ENCODE data around the gene SAG. TPM values are rescaled to one million over a fixed set of nuclear protein-coding genes. Genes with fewer than 3 reads are reported as not detected.

Gene SAG
- total and polyA plus RNA-seq, 7 donors = not detected

GRCh38 chr2:233351423-233351822 lies 43.8 kb downstream of the SAG start:
- Histone ChIP-seq H3K9me3 (no peaks in the 10 kb centered on the region), H3K27me3 (no peaks in the 10 kb centered on the region), H3K4me3 (no peak overlapping the region), H3K4me1 (peaks cover 0 to 23% (median 19%) of the 10 kb centered on the region in 4 donors), H3K27ac (no peak overlapping the region), H3K36me3 (no peaks in the 10 kb centered on the region)
- 76 to 87% methylated on average over 7 of the region's 7 CpGs for WGBS, 2 donors
- DNase-seq = no peak
- intact Hi-C loops (cut with DNase I) = loop anchor here (10.0 kb wide), 1 partner anchor 97 kb away; the partner anchor contains the start of gene ATG16L1
- TF ChIP-seq EP300 (IDR thresholded peaks at IDR 0.05) = no peak
- TF ChIP-seq, protein P1, sequence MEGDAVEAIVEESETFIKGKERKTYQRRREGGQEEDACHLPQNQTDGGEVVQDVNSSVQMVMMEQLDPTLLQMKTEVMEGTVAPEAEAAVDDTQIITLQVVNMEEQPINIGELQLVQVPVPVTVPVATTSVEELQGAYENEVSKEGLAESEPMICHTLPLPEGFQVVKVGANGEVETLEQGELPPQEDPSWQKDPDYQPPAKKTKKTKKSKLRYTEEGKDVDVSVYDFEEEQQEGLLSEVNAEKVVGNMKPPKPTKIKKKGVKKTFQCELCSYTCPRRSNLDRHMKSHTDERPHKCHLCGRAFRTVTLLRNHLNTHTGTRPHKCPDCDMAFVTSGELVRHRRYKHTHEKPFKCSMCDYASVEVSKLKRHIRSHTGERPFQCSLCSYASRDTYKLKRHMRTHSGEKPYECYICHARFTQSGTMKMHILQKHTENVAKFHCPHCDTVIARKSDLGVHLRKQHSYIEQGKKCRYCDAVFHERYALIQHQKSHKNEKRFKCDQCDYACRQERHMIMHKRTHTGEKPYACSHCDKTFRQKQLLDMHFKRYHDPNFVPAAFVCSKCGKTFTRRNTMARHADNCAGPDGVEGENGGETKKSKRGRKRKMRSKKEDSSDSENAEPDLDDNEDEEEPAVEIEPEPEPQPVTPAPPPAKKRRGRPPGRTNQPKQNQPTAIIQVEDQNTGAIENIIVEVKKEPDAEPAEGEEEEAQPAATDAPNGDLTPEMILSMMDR (IDR thresholded peaks at IDR 0.05) = no peak
- no peak for TF ChIP-seq POLR2A (IDR thresholded peaks at IDR 0.05)
- no peak for TF ChIP-seq POLR2AphosphoS5 (IDR thresholded peaks at IDR 0.05)

DNA sequence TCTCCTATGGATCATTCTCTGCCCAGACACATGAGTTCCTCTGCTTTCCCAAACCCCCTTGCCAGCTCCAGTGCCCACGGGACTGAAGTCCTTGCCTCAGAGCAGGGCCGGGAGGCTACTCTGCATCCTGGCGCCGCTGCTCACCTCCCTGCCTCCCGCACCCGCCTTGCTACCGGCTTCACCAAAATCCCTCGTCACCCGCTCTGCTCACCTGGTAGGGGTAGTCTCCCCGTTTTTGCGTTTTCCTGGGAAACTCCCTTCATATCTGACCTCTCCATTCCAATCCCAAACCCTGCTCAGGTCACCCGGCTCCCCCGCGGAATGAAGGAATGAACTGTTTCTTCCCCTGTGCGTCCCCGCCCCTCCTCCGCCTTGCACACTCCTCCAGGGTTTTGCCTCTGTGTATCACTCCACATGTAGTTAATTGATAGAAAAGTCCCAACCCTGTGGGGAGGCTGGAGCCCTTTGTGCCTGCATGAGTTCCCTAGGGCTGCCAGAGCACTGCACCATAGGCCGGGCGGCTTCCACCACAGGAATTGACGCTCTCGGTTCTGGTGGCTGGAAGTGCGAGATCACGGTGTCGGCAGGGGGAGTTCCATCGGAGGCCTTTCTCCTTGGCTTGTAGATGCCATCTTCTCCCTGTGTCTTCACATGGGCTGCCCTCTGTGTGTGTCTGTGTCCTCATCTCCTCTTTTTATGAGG lies 44.7 kb downstream of the SAG start:
- Histone ChIP-seq H3K27me3 (no peaks in the 10 kb centered on the region), H3K27ac (no peak overlapping the region), H3K4me3 (no peak overlapping the region), H3K36me3 (no peaks in the 10 kb centered on the region), H3K4me1 (peaks cover 0 to 32% (median 28%) of the 10 kb centered on the region in 4 donors), H3K9me3 (no peaks in the 10 kb centered on the region)
- 97% methylated on average over 25 of the region's 25 CpGs for WGBS, 2 donors
- intact Hi-C loops (cut with DNase I) = loop anchor here (10.0 kb wide), 1 partner anchor 97 kb away; the partner anchor contains the start of gene ATG16L1
- no peak for DNase-seq
- TF ChIP-seq POLR2AphosphoS5 (IDR thresholded peaks at IDR 0.05) = no peak
- TF ChIP-seq, protein P1 (IDR thresholded peaks at IDR 0.05) = no peak
- TF ChIP-seq EP300 (IDR thresholded peaks at IDR 0.05) = no peak
- no peak for TF ChIP-seq POLR2A (IDR thresholded peaks at IDR 0.05)

- no peak for TF ChIP-seq POLR2AphosphoS5 (IDR thresholded peaks at IDR 0.05)
- no peak for TF ChIP-seq EP300 (IDR thresholded peaks at IDR 0.05)
- no peak for TF ChIP-seq POLR2A (IDR thresholded peaks at IDR 0.05)
- TF ChIP-seq, protein P1 (IDR thresholded peaks at IDR 0.05) = no peak
- Histone ChIP-seq H3K36me3 (no peaks in the 10 kb centered on the region), H3K27me3 (no peaks in the 10 kb centered on the region), H3K9me3 (no peaks in the 10 kb centered on the region), H3K4me1 (peaks cover 0 to 39% (median 32%) of the 10 kb centered on the region in 4 donors), H3K27ac (peak overlapping the region in 3 of 4 donors; percentile 56 to 70 (median 64)), H3K4me3 (peak overlapping the region in 2 of 4 donors; percentile 73 to 75)
- intact Hi-C loops (cut with DNase I) = loop anchor here (10.0 kb wide), 1 partner anchor 98 kb away; the partner anchor contains the start of gene ATG16L1
- DNase-seq = no peak
- WGBS, 2 donors = 64 to 70% methylated on average over 22 of the region's 22 CpGs
Measured at GRCh38 chr2:233353101-233353768, 45.6 kb downstream of the SAG start.

DNA sequence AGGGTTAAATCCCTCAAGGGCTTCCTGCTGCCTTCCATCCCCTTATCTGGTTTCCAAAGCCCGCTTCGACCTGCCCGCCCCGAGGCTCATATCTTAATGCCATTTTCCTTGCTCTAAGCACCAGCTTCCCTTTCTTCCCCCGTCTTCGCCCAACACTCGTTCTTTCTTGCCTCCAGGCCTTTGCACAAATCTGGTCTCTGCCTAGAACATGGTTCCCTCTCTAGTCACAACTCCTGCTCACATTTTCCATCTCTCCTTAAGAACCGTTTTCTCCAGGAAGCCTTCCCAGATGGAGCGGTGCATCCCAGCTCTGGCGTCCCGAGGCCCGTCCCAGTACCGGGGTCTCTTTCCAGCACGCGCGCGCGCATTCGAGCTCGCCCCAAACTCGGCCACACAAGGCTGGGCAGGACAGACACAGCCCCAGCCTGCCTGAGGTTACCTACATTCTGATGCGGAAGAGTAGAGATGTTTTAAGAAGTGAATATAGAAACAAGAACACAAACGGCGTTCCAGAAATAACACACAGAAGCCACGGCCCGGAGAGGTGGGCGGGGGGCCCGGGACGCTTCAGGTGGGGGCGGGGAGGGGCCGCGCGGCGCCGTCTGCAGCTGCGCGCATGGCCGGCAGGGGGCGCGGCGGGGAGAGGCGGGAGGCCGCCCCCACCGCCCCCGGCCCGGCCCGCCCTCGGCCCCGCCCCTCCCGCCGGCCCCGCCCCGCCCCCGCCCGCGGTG lies 46.3 kb downstream of the SAG start, which contains the start of gene DGKD:
Gene DGKD, plus strand, starts transcription at position 726 of the 731 bp plus-strand sequence. CDS start 25 bp downstream, outside the sequence.
- intact Hi-C loops (cut with DNase I) = loop anchor here (1.0 to 10.0 kb wide), 3 partner anchors 33 to 99 kb away; partner anchors contain the start of gene ATG16L1
- H3K27ac ChIP-seq = peak within 1 kb of the TSS; percentile 56 to 74 (median 70)
- peaks cover 0 to 46% (median 36%) of the 10 kb centered on the region in 4 donors for H3K4me1 ChIP-seq
- 1 to 2% methylated on average over 56 of the region's 56 CpGs for WGBS, 2 donors
- no peaks in the 10 kb centered on the region for H3K9me3 ChIP-seq
- H3K36me3 ChIP-seq = no peaks in the 10 kb centered on the region
- peak within 1 kb of the TSS; percentile 63 to 81 (median 74) for H3K4me3 ChIP-seq
- peak; percentile 76 for DNase-seq
- TF ChIP-seq EP300 (IDR thresholded peaks at IDR 0.05) = no peak
- TF ChIP-seq, protein P1 (IDR thresholded peaks at IDR 0.05) = peak in 2 of 4 experiments; percentile 21 to 59
- H3K27me3 ChIP-seq = no peaks in the 10 kb centered on the region
